KBM-7 (cell line): ENCODE measurements around the gene TRIM42.

Experiments
- DNase-seq: peaks from one replicate; pipeline ENCODE4 v3.0.0-alpha.2; 2015
- in situ Hi-C: fragments of 300-500 bp; cut with MboI; formaldehyde crosslinking; loops from 2 replicates; pipeline ENCODE4 v1.14.3; 2020; ENCODE audit warnings: low sequenced_read_pairs, low pct_unique_long_range_greater_than_20kb, mixed read lengths

Gene TRIM42

DNA sequence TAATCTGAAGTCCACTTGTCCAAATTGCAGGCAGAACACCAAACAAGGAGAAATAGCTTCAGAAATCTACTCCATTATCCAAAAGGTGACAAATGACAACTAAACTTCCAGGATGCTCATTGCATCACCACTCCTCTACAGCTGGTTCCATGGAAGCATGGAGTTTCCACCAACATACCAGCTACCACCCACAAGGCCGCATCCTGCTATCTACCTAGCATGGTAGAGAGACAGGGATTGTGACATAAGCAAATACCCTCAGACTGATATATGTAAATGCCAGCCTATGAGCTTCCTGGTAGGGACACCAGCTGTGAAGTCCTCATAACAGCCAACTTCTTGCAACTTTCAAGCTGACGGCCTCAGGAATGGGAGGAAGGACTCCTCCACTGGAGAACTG lies at the start of gene TRIM42:
TRIM42 (plus strand) TSS at position 301 of the 400 bp plus-strand sequence. CDS start 166 bp downstream, outside the sequence.
- in situ Hi-C loops = no loop called here
- DNase-seq = no peak

DNA sequence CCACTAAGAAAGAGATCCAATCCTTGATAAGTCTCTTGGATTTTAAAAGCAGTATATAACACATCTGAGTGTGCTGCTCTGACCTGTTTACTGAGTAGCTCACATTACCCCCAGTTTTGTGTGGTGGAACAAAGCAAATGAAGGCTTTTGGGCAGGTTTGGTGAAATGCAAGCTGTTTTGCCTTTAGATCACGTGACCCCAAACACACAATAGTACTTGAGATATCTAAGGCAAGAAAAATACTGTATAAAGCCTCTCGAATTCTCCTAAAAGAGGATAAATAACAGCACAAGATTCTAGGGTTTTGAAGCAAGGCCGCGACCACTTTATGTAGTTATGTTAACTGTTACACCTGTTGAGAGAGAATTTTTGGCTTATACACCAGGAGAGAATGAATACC lies 49.3 kb upstream of the TRIM42 start:
- DNase-seq = no peak
- in situ Hi-C loops = no loop called here

DNA sequence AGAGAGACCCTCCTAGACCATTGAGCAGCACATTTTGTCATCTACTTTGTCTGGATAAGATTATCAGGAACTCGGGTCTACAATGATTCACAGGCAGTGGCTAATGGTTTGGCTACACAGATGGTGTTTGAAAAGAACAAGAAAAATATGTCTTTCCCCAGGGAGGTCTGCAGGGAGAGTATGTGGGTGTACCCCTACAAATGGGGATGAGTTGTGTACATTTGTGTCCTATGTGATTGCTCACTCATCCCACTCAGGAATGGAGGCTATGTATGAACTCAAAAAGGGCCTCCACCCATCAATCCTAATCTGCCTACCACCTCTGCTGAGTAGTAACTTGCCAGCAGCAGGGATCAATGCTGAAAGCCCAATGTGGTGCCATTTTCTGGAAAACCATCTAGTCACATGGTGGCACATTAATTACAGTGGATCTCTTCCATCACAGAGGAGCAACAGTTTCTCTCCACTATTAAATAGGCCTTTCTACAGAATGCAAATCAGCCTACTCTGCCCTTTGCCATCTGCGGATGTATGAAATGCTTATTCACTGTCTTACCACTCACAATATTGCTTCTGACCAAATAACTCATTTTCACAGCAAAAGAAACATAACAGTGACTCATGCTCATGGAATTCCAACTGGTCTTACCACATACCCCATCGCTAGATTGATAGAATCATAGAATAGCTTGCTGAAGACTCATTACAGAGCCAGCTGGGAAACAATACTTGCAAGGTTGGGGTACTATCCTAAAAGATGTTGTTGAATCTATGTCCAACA lies 48.3 kb upstream of the TRIM42 start:
- in situ Hi-C loops = no loop called here
- no peak for DNase-seq

DNA sequence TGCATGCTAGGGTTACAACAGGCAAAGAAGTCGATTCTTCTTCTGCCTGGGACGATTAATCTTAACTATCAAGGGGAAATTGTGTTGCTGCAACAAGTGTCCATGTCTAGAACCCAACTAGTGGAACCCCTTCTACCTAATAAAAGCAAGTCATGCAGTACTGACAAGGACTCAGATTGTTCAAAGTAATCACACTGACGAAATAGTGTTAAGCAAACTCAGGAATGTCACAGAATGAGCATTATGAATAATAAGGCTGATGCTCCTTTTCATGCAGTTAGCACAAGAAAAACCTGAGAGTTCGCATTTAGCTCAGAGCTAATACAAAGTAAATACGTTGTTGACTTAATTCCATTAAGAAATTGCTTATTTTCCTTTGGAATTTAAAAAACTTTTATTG lies 47.5 kb upstream of the TRIM42 start:
- in situ Hi-C loops = no loop called here
- no peak for DNase-seq

DNA sequence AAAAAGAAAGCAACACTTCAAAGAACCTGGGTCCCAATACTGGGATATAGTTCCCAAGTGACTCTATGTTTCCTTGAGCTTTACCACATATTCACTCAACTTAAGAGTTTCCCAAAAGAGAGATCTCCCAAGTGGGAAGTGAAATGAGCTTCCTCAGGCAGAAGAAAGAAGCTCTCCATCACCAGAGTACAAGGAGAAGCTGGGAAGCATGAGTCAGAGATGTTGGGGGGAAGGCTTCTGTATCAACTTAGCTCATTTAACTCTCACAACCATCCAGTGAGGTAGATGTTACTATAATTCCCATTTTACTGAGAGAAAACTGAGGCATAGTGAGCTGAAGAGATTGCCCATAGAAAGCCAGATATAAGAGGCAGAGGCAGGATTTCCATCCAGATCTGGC lies 47.0 kb upstream of the TRIM42 start:
- in situ Hi-C loops = no loop called here

DNA sequence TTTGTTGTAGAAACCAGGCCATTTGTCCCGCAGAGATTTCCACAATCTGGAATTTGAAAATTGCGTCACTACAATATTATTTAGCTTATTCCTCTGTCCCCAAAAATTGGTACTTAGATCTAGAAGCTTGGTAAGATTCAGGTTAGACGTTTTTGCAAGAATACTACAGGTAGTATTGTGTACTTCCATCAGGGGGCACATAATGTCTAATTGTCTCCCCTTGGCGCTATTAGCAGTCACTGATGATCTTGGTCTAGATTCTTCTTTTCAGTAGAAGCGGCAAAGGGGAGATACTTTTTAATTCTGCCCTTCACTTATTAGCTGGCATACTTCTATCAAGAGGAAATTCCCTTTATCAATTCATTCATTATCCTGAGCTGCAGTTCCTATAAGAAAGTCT lies 42.6 kb upstream of the TRIM42 start:
- no peak for DNase-seq
- in situ Hi-C loops = no loop called here

More for the DNA sequence above, 47.0 kb upstream of the TRIM42 start:
- DNase-seq = no peak

DNA sequence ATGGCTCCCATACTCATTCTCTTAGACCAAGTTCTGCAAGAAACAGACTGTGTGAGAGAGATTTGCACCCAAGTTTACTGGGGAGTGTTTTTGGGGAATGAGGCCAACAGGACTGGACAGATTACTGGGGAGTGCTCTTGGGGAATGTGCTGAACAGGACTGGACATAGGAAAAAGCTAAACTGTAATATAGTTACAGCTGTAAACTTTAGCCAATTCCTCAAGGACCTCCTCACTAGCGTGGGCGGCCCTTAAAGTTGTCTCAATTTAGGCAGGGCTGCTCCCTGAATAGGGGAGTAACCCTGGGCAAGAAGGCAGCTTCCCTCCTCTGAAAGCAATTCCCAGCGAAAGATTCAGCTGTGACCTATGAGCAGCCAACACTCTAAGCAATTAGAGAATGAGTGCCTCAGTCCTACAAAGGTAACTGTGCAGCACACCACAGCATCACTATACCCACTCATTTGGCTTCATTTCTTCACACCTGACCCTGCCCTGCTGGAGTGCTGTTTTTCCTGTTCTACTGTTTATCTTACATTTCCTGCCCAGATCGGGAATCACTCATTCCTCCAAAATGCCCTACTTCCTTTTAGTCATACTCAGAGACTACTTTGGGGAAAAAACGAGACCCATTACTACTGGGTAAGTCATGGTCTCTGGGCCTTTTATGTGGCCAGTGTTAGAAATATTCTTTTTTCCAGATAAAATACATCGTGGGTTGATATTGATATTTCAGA lies 41.3 kb upstream of the TRIM42 start:
- in situ Hi-C loops = no loop called here
- DNase-seq = no peak

DNA sequence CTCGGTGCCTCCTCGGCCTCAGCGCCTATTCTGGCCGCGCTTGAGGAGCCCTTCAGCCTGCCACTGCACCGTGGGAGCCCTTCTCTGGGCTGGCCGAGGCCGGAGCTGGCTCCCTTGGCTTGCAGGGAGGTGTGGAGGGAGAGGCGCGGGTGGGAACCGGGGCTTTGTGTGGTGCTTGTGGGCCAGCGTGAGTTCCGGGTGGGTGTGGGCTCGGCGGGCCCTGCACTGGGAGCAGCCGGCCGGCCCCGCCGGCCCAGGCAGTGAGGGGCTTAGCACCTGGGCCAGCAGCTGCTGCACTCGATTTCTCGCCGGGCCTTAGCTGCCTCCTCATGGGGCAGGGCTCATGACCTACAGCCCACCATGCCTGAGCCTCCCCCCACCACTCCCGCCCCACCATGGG lies 26.6 kb upstream of the TRIM42 start:
- in situ Hi-C loops = no loop called here
- no peak for DNase-seq

DNA sequence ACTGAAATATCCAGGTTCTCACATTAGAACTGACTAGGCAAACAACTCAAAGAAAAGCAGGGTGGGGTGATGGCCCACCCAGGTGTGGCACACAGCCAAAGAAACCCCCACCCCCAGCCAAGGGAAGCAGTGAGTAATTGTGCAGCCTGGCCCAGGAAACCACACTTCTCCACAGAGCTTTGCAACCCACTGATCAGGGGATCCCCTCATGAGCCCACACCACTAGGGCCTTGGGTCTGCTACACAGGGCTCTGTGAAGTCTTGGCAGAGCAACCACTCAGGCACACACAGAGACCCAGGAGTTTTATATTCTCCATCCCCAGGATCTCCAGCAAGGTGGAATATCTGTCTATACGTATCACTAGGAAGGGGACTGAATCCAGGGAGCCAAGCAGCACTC lies 22.2 kb upstream of the TRIM42 start:
- in situ Hi-C loops = no loop called here
- DNase-seq = no peak

DNA sequence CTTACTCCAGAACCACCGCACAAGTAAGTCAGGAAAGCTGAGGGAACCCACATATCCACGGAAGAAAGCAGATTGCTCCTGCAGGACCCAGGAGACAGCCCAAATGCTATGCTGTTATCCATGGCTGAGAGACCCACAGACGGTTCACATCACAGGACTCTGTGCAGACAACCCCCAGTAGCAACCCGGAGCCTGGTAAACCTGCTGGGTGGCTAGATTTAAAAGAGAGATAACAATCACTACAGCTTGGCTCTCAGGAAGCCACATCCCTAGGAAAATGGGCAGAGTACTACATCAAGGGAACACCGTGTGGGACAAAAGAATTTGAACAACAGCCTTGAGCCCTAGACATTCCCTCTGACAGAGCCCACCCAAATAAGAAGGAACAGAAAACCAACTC lies 13.8 kb upstream of the TRIM42 start:
- in situ Hi-C loops = no loop called here
- no peak for DNase-seq

DNA sequence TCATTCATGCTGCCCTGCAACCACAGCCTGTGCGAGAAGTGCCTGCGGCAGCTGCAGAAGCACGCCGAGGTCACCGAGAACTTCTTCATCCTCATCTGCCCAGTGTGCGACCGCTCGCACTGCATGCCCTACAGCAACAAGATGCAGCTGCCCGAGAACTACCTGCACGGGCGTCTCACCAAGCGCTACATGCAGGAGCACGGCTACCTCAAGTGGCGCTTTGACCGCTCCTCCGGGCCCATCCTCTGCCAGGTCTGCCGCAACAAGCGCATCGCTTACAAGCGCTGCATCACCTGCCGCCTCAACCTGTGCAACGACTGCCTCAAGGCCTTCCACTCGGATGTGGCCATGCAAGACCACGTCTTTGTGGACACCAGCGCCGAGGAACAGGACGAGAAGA lies 4.7 kb downstream of the TRIM42 start:
- no peak for DNase-seq
- in situ Hi-C loops = no loop called here

DNA sequence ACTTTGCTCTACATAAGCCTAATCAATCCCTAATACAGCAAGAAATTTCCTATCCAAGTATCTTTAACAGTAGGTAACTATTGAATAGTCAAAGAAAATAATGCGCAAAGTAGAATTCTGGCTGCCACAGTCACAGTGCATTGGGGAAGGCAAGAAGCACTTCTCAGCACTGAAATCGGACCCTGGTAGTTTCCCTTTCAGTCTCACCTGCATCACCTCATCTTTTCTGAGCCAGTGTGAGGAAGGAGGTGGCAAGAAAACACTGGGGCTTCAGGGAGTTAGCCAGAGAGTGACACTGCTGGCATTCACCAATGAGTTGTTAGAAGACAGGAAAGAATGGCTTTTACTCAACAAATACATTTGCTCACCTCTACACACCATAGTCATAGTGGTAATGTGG lies 8.3 kb downstream of the TRIM42 start:
- in situ Hi-C loops = no loop called here
- DNase-seq = no peak

DNA sequence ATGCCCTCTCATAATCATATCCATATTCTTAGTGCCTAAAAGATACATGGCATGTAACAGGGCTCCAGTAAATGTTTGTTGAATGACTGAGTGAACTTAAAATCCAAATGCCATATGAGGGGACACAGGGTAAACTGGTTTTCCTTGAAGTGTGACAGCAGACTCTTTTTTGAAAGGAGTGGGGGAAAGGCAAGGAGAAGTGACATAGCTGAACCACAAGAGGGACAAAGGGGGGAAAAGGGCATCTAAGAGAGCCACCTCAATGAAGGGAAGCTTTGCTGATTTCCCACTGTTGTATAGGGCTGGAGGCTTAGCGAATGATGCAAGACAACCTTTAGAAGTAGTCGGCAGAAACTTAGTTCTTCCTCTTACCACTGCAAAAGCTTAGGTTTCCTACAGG lies 9.1 kb downstream of the TRIM42 start:
- in situ Hi-C loops = no loop called here
- no peak for DNase-seq

DNA sequence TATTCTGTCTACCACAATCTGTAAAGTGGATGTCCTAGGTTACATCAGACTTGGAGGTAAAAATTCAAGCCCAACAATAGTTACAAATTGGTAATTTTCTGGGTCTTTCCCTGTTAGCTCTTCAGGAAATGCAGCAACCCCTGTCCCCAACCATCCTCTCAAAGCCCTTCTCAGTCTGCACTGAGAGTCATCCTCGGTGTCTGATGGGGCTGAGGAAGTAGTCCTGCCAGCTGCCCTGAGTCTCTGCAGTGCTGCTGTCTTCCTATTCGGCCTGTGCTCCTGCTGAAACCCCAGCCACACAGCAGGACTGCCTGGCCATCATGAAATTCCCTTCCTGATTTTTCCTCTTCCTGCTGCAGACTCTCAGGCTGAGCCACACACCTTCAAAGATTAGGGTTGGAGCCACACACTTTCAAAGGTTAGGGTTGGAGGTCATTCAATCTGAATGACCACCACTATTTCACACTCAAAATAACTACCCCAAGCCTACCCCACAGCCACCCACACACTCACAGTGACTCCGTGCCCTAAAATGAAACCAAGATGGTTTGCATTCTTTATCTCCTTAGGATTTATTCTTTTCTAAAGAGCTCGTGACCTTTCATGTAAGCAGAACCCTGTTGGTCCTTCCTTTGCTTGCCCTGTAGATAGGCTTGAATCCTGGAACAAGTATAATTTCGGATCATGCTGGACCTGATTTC lies 17.6 kb downstream of the TRIM42 start:
- DNase-seq = no peak
- in situ Hi-C loops = no loop called here

DNA sequence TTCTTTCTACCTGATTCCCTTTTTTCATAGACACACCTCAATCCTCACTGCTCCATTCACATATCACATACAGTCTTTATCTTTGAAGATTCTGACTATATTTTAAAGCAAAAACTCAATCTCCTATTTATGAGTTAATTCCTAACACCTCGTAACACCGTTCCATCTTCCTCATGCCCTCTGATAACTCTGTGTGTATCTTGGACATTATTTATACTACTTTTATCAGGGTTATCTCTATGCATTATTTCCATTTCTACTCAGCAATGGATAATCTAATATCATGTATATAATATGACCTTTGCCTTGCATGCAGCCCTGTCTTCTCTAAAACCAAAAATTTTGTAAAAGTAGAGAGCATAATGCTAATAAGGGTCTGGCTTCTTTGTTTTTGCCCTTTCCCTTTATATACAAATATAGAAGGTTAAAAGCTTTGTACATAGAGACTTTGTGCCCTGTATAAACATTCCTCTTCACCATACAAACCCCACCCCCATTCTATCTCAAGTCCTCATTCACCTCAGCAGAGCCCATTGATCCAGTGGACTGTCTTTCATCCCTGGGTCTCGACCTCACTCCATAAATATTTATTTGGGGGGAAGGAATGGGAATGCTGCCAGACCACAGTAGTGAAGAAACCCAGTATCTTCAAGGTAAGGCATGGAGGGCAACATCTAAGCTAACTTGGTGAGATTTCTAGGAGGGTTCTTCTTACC lies 21.8 kb downstream of the TRIM42 start:
- no peak for DNase-seq
- in situ Hi-C loops = no loop called here

DNA sequence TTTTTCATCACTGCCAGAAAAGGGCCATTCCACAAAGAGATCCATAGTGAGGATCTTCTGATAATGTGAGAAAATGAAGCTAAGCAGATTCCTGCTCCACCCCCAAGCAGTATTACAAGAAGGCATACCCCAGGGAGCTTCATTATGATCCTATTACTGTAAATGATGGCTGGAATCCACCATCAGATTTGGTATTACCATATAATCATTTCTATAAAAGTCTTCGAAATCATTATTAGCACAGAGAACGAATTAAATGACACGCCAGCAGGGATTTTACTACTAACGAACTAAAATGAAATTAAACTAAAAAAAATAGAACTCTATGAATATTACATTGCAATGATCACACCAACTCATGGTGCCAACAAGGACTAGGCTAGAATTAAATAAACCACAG lies 24.4 kb downstream of the TRIM42 start:
- DNase-seq = no peak
- in situ Hi-C loops = no loop called here

DNA sequence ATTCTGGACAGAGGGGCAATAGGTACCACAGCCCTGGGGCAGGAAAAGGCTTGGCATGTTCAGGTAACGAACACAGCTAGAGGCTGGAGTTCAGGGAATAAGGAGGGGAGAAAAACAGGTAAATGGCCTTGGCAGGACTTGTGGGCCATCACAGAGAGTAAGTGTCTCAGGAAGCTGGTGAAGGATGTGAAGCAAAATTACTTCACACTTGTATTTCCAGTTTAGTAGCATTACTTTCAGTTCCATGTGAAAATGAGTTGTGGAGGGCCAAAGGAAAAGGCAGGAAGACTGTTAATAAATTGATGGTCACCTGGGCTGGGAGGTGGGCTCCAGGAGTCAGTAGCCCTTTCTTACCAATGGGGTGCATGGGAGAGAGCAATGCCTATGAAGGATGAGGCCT lies 25.6 kb downstream of the TRIM42 start:
- no peak for DNase-seq

DNA sequence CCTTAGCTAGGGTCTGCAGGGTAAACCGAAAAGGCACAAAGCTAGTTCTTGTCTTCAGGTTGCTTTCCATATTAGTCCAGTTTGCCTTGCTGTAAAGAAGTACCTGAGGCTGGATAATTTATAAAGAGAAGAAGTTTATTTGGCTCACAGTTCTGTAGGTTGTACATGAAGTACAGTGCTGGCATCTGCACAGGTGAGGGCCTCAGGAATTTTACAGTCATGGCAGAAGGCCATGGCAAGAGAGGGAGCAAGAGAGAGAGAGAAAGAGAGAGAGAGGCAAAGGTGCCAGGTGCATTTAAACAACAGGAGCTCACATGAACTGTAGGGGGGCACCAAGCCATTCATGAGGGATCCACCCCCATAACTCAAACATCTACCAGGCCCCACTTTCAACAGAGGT lies 26.9 kb downstream of the TRIM42 start:
- no peak for DNase-seq
- in situ Hi-C loops = no loop called here

More for the DNA sequence above, 25.6 kb downstream of the TRIM42 start:
- in situ Hi-C loops = no loop called here

DNA sequence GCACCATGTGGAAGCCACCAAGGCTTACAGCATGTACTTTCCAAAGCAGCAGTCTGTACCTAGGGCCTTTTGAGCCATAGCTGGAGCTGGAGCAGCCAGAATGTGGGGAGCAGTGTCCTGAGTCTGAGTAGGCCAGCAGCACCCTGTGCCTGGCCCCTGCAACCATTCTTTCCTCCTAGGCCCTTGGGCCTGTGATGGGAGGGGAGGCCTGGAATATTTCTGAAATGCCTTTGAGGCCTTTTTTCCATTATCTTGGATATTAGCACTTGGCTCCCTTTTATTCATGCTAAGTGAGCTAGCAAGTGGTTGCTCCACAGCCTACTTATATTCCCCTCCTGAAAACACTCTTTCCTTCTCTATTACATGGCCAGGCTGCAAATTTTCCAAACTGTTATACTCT lies 28.1 kb downstream of the TRIM42 start:
- DNase-seq = no peak
- in situ Hi-C loops = no loop called here

DNA sequence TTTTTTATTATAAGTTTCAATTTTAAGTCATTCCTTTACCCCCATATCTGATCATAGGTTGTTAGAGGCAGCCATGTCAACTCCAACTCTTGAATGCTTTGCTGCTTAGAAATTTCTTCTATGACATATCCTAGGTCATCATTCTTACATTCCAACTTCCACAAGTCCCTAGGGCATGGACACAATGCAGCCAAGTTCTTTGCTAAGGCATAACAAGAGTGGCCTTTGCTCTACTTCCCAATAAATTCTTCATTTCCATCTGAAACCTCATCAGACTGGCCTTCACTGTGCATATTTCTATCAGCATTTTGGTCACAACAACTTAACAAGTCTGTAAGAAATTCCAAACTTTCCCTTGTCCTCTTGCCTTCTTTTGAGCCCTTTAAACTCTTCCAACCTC lies 28.5 kb downstream of the TRIM42 start:
- in situ Hi-C loops = no loop called here
- no peak for DNase-seq
